ENCODE data around the gene JPH2.
"Not testable (repeated sequence)": the region's sequence is repeated elsewhere in the genome, so short reads cannot be mapped to it uniquely, and the experiment has no call there.

The JPH2 gene

DNA sequence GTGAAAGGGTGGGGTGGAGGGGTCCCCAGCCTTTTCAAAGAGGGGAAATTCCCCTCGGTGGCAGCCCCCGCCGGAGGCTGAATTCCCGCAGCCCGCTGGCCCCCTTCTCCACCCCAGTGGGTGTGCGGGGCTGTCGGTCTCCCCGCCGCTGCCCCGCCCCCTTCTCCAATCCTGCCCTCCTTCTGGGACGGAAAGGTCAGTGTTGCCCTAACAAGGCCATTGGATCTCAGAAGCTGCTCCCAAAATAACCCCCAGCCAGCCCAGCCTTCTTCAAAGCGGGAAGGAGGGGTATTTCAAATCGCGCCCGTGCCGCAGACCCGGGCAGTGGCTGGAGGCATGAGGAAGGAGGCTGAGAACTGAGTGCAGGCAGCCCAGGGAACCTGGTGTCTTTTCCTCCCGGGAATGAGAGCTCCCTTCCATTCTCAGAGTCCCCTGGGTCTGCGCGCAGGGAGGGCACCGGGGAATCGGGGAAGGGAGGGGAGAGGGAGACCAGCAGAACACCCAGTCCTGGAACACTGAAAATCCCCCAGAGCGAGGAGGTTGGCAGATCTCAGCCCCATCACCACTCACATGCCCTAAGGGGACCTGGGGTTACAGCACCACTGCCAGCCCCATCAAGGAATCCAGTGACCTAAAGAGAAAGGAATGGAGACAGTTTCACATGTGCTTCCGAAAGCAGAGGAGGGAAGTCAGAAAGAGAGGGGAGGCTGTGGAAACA, at the start of gene JPH2:
Gene JPH2 (minus strand): TSS at position 135 of the 718 bp plus-strand sequence. CDS start 483 bp downstream, outside the sequence.
- peak; percentile 17 for DNase-seq

- DNase-seq: no peak
Observed at GRCh38 chr20:44235702-44236101, 48.7 kb upstream of the JPH2 start.

DNA sequence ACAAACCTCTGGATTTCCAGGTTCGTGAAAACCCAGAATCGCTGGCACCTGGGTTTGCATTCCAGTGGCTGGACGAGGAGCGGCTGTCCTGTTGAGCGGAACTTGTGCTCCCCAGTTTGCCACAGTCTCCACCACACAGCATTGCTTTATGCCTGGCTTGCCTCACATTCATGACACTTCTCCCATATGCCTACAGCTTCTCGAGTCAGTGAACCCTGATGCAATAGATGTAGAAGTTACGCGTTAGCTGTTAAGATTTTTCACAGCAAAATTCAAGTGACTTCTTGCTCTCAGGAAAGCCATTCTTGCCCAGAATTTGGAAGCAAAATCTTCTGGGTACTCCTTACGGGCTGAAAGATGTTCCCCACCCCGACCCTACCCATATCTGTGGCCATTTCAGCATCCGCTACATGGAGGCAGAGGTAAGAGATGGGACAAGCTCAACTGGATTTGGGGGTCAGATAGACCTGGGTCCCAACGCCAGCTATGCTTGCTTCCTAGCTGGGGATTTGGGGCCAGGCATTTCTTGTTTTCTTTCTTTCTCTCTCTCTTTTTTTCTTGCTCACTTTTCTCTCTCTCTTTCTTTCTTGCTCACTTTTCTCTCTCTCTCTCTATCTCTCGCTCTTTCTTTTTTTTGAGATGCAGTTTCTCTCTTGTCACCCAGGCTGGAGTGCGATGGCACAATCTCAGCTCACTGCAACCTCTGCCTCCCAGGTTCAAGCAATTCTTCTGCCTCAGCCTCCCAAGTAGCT, 47.8 kb upstream of the JPH2 start:
- no peak for DNase-seq

GRCh38 chr20:44233436-44234016, 46.5 kb upstream of the JPH2 start:
- DNase-seq: no peak

DNA sequence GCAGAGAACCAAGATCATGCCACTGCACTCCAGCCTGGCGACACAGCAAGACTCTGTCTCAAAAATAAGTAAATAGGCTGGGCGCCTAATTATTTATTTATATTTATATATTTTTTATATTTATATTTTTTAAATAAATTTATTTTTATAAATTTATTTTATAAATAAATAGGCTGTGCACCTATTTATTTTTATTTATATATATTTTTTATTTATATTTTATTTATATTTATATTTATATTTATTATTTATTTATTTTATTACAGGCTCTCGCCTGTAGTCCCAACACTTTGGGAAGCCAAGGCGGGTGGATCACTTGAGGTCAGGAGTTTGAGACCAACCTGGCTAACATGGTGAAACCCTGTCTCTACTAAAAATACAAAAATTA, 45.5 kb upstream of the JPH2 start:
- not testable (repeated sequence) for DNase-seq

DNA sequence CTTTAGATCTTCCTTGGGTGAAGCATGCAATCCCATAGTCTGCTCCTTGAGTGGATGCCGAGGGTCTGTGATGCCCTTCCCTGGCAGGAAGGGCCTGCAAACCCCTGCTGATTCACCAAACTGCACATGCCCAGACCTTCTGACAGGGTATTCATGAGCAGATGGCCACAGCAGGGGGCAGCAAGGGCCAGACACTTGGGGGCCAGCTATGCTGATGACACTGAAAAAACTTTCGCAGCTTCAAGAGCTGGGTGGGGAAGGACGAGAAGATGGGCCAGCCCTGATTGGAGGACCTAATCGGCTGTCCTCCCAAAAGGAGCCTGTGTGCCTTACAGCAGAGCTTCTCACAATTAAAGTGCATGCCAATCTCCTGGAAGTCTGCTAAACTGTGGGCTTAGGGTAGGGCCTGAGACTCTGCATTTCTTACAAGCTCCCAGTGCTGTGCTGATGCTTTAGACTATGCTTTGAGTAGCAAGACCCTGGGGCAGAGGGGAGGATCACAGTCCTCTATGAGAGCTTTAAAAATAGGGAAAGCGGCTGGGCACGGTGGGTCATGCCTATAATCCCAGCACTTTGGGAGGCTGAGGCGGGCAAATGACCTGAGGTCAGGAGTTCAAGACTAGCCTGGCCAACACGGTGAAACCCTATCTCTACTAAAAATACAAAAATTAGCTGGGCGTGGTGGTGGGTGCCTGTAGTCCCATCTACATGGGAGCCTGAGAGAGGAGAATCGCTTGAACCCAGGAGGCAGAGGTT, 44.9 kb upstream of the JPH2 start:
- no peak for DNase-seq

- no peak for DNase-seq
Observed at GRCh38 chr20:44231193-44231592, 44.2 kb upstream of the JPH2 start.

GRCh38 chr20:44228465-44229258, 41.7 kb upstream of the JPH2 start:
- DNase-seq: no peak

- no peak for DNase-seq
Observed at GRCh38 chr20:44224637-44225036, 37.6 kb upstream of the JPH2 start.

DNA sequence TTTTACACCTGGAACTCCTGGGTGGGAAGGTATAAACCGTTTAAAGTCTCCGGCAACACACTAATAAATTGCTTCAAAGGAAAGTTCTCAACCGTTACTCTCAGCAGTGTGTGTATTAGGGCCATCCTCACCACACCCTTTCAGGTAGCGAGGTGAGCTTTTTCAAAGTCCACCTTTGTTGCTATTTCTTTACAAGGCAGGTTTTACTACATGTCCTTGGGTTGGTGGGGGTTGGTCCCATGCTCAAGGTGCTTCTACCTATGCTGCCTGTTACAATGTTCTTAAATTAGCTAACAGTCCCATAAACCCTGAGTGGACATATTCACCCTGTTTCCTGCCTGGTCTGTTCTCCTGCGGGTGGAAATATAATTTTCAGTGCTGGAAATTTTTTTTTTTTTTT, 36.7 kb upstream of the JPH2 start:
- no peak for DNase-seq

GRCh38 chr20:44222633-44223368, 35.8 kb upstream of the JPH2 start:
- no peak for DNase-seq

- no peak for DNase-seq
Observed at GRCh38 chr20:44222027-44222426, 35.0 kb upstream of the JPH2 start.

DNA sequence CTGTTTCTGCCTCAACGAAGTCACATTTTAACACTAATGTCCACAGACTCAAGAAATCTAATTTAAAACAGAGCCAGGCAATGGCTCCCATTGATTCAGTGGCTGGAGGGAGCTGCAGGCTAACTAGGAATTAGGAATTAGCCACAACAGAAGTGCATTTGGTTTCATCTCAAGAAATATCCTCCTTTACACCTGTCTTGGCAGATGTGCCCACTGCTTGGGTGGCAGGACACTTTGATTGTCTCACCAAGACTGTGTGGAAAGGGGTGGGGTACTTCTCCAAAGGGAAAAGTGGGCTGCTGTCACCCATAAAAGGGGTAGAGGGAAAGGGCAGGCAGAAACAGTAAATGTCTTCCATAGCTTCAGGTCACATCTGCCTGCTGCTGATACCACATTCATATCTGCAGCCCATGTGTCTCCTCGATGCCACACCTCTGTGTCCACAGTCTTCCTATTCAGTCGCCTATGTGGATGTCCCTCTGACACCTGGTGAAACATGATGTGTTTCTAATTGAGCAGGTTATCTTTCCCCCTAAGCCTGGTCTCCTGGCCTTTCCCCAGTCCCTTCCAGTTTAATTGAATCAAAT, 34.5 kb upstream of the JPH2 start:
- DNase-seq: no peak

DNA sequence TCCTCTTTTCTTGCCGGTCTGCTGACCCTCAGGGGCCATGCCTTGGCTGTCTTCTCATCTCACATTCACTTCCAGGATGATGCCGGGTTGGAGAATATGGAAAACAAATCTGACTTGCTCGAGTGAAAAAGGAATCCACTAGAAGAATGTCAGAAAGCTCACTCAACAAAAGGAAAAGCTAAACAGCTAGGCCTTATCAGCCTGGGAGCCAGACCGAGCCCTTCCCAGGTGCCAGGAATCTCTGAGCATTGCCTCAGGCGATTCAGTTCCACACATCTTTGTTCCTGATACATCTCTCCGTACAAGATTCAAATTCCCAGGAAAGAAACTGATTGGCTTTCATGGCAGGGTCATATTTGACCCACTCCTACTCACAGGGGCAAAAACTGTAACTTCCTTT, 32.8 kb upstream of the JPH2 start:
- no peak for DNase-seq

DNA sequence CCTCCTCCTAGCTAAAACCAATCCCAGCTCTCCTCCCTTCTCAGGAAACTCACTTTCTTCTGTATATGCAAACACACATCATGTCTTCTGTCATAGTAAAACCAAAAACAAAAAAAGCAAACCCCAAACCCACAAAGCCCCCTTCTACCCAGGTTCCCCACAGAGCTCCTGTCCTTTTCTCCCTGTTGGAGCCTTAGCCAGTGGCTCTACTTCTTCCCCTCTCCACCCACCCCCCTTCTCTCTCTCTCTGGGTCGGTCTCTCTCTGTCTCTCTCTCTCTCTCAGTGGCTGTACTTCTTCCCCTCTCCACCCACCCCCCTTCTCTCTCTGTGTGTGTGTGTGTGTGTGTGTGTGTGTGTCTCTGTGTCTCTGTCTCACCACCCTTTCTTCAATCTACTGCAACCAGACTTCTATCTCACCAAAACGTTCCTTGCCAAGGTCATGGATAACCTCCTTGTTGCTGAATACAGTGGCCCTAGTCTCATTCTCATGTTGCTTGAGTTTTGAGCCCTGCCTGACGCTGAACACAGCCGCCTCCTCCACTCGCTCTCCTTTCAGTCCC, 32.3 kb upstream of the JPH2 start:
- DNase-seq: no peak

DNA sequence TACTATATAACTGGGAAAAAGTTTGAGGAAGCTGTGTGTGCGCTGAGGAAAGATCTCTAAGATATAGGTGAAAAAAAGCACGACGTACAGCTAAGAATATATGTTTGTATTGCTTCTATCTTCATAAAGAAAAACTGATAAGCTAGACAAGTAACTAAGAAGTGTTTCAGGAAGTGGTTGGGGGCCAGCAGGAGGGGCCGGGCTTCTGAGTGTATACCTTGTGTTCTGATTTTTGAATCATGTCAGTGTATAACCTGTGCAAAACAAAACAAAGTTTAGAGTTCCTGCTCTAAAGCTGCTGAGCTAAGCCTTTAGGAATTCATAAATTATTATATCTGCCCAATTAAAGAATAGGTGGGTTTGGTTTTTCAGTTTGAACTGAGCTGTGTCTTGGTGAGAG, 31.5 kb upstream of the JPH2 start:
- DNase-seq: no peak

DNA sequence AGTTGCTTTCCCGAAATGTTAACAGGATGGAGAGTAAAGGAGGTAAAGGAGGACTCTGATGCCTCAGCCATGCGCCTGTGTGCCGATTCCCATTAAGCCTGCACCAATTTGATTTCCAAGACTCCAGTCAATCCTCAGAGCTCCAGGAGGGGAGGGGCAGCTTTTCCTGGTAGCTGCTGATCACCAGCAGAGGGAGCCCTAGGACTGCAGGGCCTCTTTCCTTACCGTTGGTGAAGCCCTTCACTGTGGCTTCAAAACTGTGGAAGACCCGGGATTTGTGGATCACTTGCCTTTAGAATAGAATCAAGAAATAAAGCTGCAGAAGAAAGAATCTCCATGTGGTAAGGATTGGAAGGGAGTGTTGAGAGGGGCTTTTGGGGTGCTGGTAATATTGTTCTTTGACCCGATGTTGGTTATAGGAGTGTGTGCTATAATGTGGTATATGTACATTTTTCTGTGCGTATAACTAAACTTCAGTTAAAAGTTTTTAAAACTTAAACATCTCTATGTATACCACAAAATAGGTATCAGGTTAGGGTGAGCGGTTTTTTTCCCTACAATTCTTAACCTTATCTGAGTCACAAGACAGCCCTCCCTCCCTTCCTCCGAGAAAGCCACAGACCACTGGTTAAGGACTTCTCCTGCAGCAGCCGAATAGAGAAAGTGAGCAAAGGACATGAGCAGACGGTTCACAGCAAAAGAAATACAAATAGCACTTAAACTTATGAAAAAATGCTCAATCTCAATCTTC, 30.5 kb upstream of the JPH2 start:
- peak; percentile 70 for DNase-seq

- peak; percentile 64 for DNase-seq
Observed at GRCh38 chr20:44215125-44215524, 28.1 kb upstream of the JPH2 start.

- no peak for DNase-seq
Observed at GRCh38 chr20:44212792-44213191, 25.8 kb upstream of the JPH2 start.

Measured in inflammatory macrophage treated with lipopolysaccharide for 4 hours (primary cell).